H1 (cell line): ENCODE measurements around the gene TNS3. TPM values are rescaled to one million over a fixed set of nuclear protein-coding genes. Genes with fewer than 3 reads are reported as not detected.

Experiments
- CTCF ChIA-PET: fragments of 300-600 bp; sonication (Branson Sonifier 250); formaldehyde crosslinking; loops from one replicate; lab custom pipeline; 2021; ENCODE audit not compliant: partially characterized antibody; lab: Charles Lee
- POLR2A ChIA-PET: fragments of 300-600 bp; sonication (Branson Sonifier 250); formaldehyde crosslinking; loops from one replicate; lab custom pipeline; 2021; ENCODE audit warnings: inconsistent platforms; ENCODE audit not compliant: partially characterized antibody; lab: Charles Lee
- DNase-seq, 2 experiments: peaks; one replicate each; pipeline versions ENCODE4 v3.0.0 to v3.0.0-alpha.2; 2010 to 2022; ENCODE audit warnings: low spot score in 2 of 2, low read depth in 1 of 2, mixed read lengths in 1 of 2
- FAIRE-seq: peaks from 2 replicates; lab custom pipeline; 2011; peaks lifted over from hg19 to GRCh38; lab: Jason Lieb, UNC
- H2AFZ ChIP-seq: 2 replicates; pipeline ENCODE4 v1.8.1; 2012; ENCODE audit warnings: low read length, inconsistent platforms
- H2AK5ac ChIP-seq: 2 replicates; pipeline ENCODE4 v1.6.1; 2013; ENCODE audit warnings: low read depth, low read length
- H2BK120ac ChIP-seq: replicated peaks from 2 replicates; pipeline ENCODE3; 2013; ENCODE audit warnings: low read depth, low read length, inconsistent platforms
- H2BK12ac ChIP-seq: 2 replicates; pipeline ENCODE4 v1.6.1; 2013; ENCODE audit warnings: low read depth, low read length
- H2BK15ac ChIP-seq: 2 replicates; pipeline ENCODE4 v1.6.1; 2013; ENCODE audit warnings: low read length
- H2BK20ac ChIP-seq: 2 replicates; pipeline ENCODE4 v1.6.1; 2013; ENCODE audit warnings: low read length
- H2BK5ac ChIP-seq: 2 replicates; pipeline ENCODE4 v1.6.1; 2013; ENCODE audit warnings: low read depth, low read length
- H3K14ac ChIP-seq: 2 replicates; pipeline ENCODE4 v1.6.1; 2013; ENCODE audit warnings: inconsistent platforms; ENCODE audit not compliant: insufficient read length
- H3K18ac ChIP-seq: 2 replicates; pipeline ENCODE4 v1.6.1; 2013; ENCODE audit warnings: low read length; ENCODE audit errors: extremely low read depth
- H3K23ac ChIP-seq: 2 replicates; pipeline ENCODE4 v1.6.1; 2013; ENCODE audit warnings: inconsistent platforms; ENCODE audit not compliant: insufficient read length
- H3K23me2 ChIP-seq: 2 replicates; pipeline ENCODE4 v1.6.1; 2013; ENCODE audit warnings: low read depth, low read length
- H3K27ac ChIP-seq: 2 replicates; pipeline ENCODE4 v1.6.1; 2011; ENCODE audit warnings: low read depth, low read length, inconsistent platforms
- H3K27me3 ChIP-seq, 4 experiments: replicated peaks in 1 of 4; 1 replicate in 1 of 4; 2 replicates in 3 of 4; pipeline versions ENCODE4 v1.6.1 to v1.8.1; 2011 to 2013; ENCODE audit warnings: low read length in 3 of 4, mild to moderate bottlenecking in 3 of 4, inconsistent platforms in 2 of 4, mixed read lengths in 2 of 4, moderate library complexity in 1 of 4; ENCODE audit not compliant: control insufficient read depth in 3 of 4, insufficient read depth in 3 of 4; ENCODE audit errors: extremely low read depth in 1 of 4
- H3K36me3 ChIP-seq, 4 experiments: 2 replicates each; pipeline versions ENCODE4 v1.6.1 to v1.8.1; 2011 to 2013; ENCODE audit warnings: mild to moderate bottlenecking in 4 of 4, low read length in 3 of 4, moderate library complexity in 2 of 4, control low read depth in 1 of 4, inconsistent platforms in 1 of 4; ENCODE audit not compliant: insufficient read depth in 4 of 4, control insufficient read depth in 2 of 4
- H3K4ac ChIP-seq: replicated peaks from 2 replicates; pipeline ENCODE3; 2013; ENCODE audit warnings: low read length, low read depth, mixed read lengths, inconsistent platforms; ENCODE audit not compliant: insufficient read length
- H3K4me1 ChIP-seq, 4 experiments: replicated peaks in 1 of 4; 1 replicate in 1 of 4; 2 replicates in 3 of 4; pipeline versions ENCODE4 v1.6.1 to v1.8.1; 2011 to 2013; ENCODE audit warnings: low read length in 3 of 4, inconsistent platforms in 2 of 4, mixed read lengths in 1 of 4; ENCODE audit not compliant: insufficient read depth in 4 of 4, control insufficient read depth in 3 of 4
- H3K4me2 ChIP-seq, 2 experiments: 2 replicates each; pipeline versions ENCODE4 v1.6.1 to v1.8.1; 2011 to 2013; ENCODE audit warnings: low read depth in 2 of 2, low read length in 2 of 2, control low read depth in 1 of 2, inconsistent platforms in 1 of 2, mild to moderate bottlenecking in 1 of 2; ENCODE audit not compliant: insufficient read depth in 1 of 2
- H3K4me3 ChIP-seq, 4 experiments: fragments of 200-600, 300-600 bp in 1 of 4; sonication (generic), shearing (Covaris generic), sonication (Bioruptor Twin) in 1 of 4; 2 replicates each; pipeline versions ENCODE4 v1.5.1 to v1.8.1; 2011 to 2016; ENCODE audit warnings: low read length in 4 of 4, low read depth in 3 of 4, control low read depth in 2 of 4, inconsistent platforms in 2 of 4, mild to moderate bottlenecking in 2 of 4, mixed read lengths in 1 of 4, moderate library complexity in 1 of 4; ENCODE audit not compliant: insufficient read depth in 2 of 4; ENCODE audit errors: extremely low read depth in 1 of 4
- H3K56ac ChIP-seq: replicated peaks from 2 replicates; pipeline ENCODE3; 2013; ENCODE audit warnings: low read depth, mild to moderate bottlenecking, mixed read lengths, low read length, inconsistent platforms; ENCODE audit not compliant: insufficient read length
- H3K79me1 ChIP-seq: 2 replicates; pipeline ENCODE4 v1.6.1; 2013; ENCODE audit warnings: low read depth, low read length, control low read depth
- H3K79me2 ChIP-seq, 2 experiments: 2 replicates each; pipeline versions ENCODE4 v1.6.1 to v1.8.1; 2012 to 2013; ENCODE audit warnings: low read length in 2 of 2, mild to moderate bottlenecking in 2 of 2, inconsistent platforms in 1 of 2; ENCODE audit not compliant: insufficient read depth in 2 of 2, control insufficient read depth in 1 of 2
- H3K9ac ChIP-seq, 4 experiments: replicated peaks in 1 of 4; 1 replicate in 1 of 4; 2 replicates in 3 of 4; pipeline versions ENCODE4 v1.6.1 to v1.8.1; 2011 to 2013; ENCODE audit warnings: low read depth in 3 of 4, low read length in 3 of 4, control low read depth in 2 of 4, mild to moderate bottlenecking in 2 of 4, moderate library complexity in 2 of 4, inconsistent platforms in 1 of 4; ENCODE audit errors: extremely low read depth in 1 of 4
- H3K9me3 ChIP-seq, 2 experiments: 2 replicates each; pipeline versions ENCODE4 v1.6.1 to v1.8.1; 2012 to 2013; ENCODE audit warnings: mild to moderate bottlenecking in 2 of 2, moderate library complexity in 2 of 2, control low read depth in 1 of 2, inconsistent platforms in 1 of 2, low read depth in 1 of 2, low read length in 1 of 2, mixed read lengths in 1 of 2; ENCODE audit not compliant: insufficient read depth in 2 of 2
- H4K20me1 ChIP-seq, 2 experiments: replicated peaks in 1 of 2; 2 replicates each; pipeline versions ENCODE3 to v1.8.1; 2011 to 2013; ENCODE audit warnings: inconsistent platforms in 2 of 2, low read length in 2 of 2, mild to moderate bottlenecking in 1 of 2; ENCODE audit not compliant: insufficient read depth in 2 of 2, control insufficient read depth in 1 of 2
- H4K5ac ChIP-seq: 2 replicates; pipeline ENCODE4 v1.6.1; 2013; ENCODE audit warnings: low read length, low read depth, mixed read lengths, inconsistent platforms; ENCODE audit not compliant: insufficient read length
- H4K8ac ChIP-seq: 2 replicates; pipeline ENCODE4 v1.8.0; 2013; ENCODE audit warnings: mild to moderate bottlenecking, moderate library complexity, low read length, inconsistent platforms; ENCODE audit not compliant: insufficient read depth; ENCODE audit errors: extremely low read depth
- H4K91ac ChIP-seq: replicated peaks from 2 replicates; pipeline ENCODE3; 2013; ENCODE audit warnings: low read length, mixed read lengths, inconsistent platforms; ENCODE audit not compliant: insufficient read length
- ASH2L ChIP-seq: fragments of 200-600, 300-600 bp; sonication (generic); IDR thresholded peaks from one replicate; pipeline ENCODE4 v1.7.1; 2017; ENCODE audit warnings: low read length
- CBX5 ChIP-seq: fragments of 300-800, 300-1000 bp; sonication (generic); IDR thresholded peaks from 2 replicates; pipeline ENCODE4 v1.7.1; 2016; ENCODE audit warnings: antibody characterized with exemption, low read length, low read depth
- CHD2 ChIP-seq: IDR thresholded peaks from 2 replicates; pipeline ENCODE4 v1.6.1; 2012; ENCODE audit warnings: low read length, improper control_type of control experiment
- JUN ChIP-seq: IDR thresholded peaks from 2 replicates; pipeline ENCODE4 v1.6.1; 2011; ENCODE audit warnings: low read depth, mild to moderate bottlenecking, improper control_type of control experiment, low read length
- TEAD4 ChIP-seq: IDR thresholded peaks from 2 replicates; pipeline ENCODE4 v1.6.1; 2012; ENCODE audit warnings: low read depth, low read length, inconsistent platforms, mixed read lengths
- WGBS, 2 experiments: shearing (Covaris generic) in 1 of 2; methylation state at CpG; one replicate each; pipeline versions ENCODE4 v1.1.6 to v1.1.7; 2013 to 2015; ENCODE audit warnings: low lambda C conversion rate in 2 of 2, mixed read lengths in 2 of 2, inconsistent platforms in 1 of 2, low coverage in 1 of 2, missing lambda C conversion rate in 1 of 2; ENCODE audit not compliant: insufficient replicate concordance in 2 of 2, insufficient coverage in 1 of 2, insufficient read length in 1 of 2; ENCODE audit errors: extremely low coverage in 1 of 2, missing lambda C conversion rate in 1 of 2; 5-methylcytosine and 5-hydroxymethylcytosine counted together
- polyA plus RNA-seq, 7 experiments: library from polyadenylated mRNA; depleted of rRNA in 3 of 7; stranded (reverse) in 5 of 7; unstranded in 2 of 7; fragments of >200 nt in 5 of 7; fragments of 200-250 nt in 2 of 7; gene quantifications; 1 replicate in 5 of 7; 2 replicates in 1 of 7; 4 replicates in 1 of 7; pipeline versions ENCODE4 v1.2.1 to v1.2.3, GENCODE V29; 2011 to 2013; ENCODE audit warnings: missing spikeins in 2 of 7, mixed read lengths in 2 of 7
- total RNA-seq: library from RNA; stranded (reverse); fragmentation: NEBNext Ultra II Directional; extraction: Animal tissue kit (Norgen Biotek cat#: 25700); gene quantifications from 2 replicates; pipeline ENCODE4 v1.2.1, GENCODE V29; 2021

TNS3 gene
- total and polyA plus RNA-seq, 2 of the 8 experiments (the other 6 are each of a cell fraction or from before 2014, with no cell fraction given): 11.9 to 24.2 TPM

- Histone ChIP-seq H3K4ac (no peak overlapping the region), H3K23me2 (no peaks in the 10 kb centered on the region), H2BK15ac (no peak overlapping the region), H3K36me3 (peaks cover 0 to 4% (median 0%) of the 10 kb centered on the region in 4 experiments; a peak in 1 of 8 replicates), H3K27me3 (no peaks in the 10 kb centered on the region), H3K27ac (no peak overlapping the region), H3K9ac (no peak overlapping the region; a peak in 1 of 7 replicates), H4K5ac (no peak overlapping the region), H3K4me3 (no peak overlapping the region), H3K9me3 (no peaks in the 10 kb centered on the region), H3K23ac (no peak overlapping the region), H3K56ac (no peak overlapping the region), H4K8ac (peak overlapping the region; percentile 79; the same call in 1 of the 2 replicates), H4K91ac (no peak overlapping the region), H2AFZ (no peak overlapping the region), H3K79me1 (no peaks in the 10 kb centered on the region), H3K4me1 (peaks cover 0 to 12% (median 4%) of the 10 kb centered on the region in 4 experiments; a peak in 4 of 7 replicates), H3K79me2 (no peaks in the 10 kb centered on the region), H3K18ac (no peak overlapping the region), H3K14ac (no peak overlapping the region), H4K20me1 (no peaks in the 10 kb centered on the region), H2BK120ac (no peak overlapping the region), H3K4me2 (no peak overlapping the region), H2AK5ac (no peak overlapping the region), H2BK20ac (no peak overlapping the region), H2BK5ac (no peak overlapping the region), H2BK12ac (no peak overlapping the region)
- FAIRE-seq: no peak
- WGBS, 2 experiments: 73% methylated on average over 15 of the region's 15 CpGs; no CpG with 5 or more reads in 1 of the 2 experiments
- ChIA-PET CTCF (interaction anchor here (0.9 kb wide), 2 partner anchors 137 to 415 kb away, joined by 3 to 7 read pairs; no protein-coding TSS in a partner anchor), POLR2A (no interaction called here)
- DNase-seq: no peak
- TF ChIP-seq CBX5 (no peak), TEAD4 (peak; percentile 18; the same call in 1 of the 2 replicates), CHD2 (no peak), ASH2L (no peak), JUN (no peak)
Measured at GRCh38 chr7:47402941-47403866, 178.7 kb downstream of the TNS3 start.
